Left renal cortex interstitium (tissue), 4 donors: ENCODE results near the gene IRAK2. TPM values are rescaled to one million over a fixed set of nuclear protein-coding genes. Genes with fewer than 3 reads are reported as not detected.

Experiments used
- DNase-seq, 4 donors: peaks; one replicate each; pipeline ENCODE4 v3.0.0-alpha.2; 2013; ENCODE audit warnings: low read depth in 4 of 4, low spot score in 2 of 4, missing footprints in 1 of 4
- polyA plus RNA-seq, 4 donors: library from polyadenylated mRNA; unstranded; fragments of 120-200 nt; gene quantifications; one replicate each; pipeline ENCODE4 v1.2.1, GENCODE V29; 2013; ENCODE audit not compliant: insufficient read length in 4 of 4

Gene IRAK2
- polyA plus RNA-seq, 4 donors = 0.62 to 1.2 (median 0.86) TPM

DNA sequence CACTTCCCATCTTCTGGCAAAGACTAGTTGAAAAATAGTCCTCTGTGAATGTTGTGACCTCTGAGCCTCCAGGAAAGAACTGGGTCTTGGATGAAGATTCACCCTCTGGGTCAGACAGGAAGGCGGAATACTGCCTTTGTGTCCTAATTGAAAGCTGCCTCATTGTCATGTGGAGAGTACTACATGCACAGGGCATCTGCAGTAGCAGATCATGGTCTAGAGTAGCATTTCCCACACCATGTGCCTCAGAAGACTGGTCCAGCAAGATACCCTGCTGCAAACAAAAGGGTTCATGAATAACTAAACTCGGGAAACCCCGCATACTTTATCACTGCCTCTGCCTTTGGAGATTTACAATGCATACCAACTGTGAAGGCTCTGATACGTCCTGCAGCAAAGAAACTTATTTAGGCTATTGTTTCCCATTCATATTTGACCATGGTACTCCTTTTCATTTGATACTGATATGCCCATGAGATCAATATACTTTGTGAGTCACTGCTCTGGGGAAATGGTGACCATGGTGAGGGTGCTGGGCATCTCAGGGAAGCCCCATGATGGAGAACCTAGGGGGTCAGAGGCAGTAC, 22.7 kb downstream of the IRAK2 start:
- no peak for DNase-seq

- no peak for DNase-seq
These were observed 23.2 kb downstream of the IRAK2 start for GRCh38 chr3:10187944-10188343.

GRCh38 chr3:10188804-10189556, 24.3 kb downstream of the IRAK2 start:
- no peak for DNase-seq

DNA sequence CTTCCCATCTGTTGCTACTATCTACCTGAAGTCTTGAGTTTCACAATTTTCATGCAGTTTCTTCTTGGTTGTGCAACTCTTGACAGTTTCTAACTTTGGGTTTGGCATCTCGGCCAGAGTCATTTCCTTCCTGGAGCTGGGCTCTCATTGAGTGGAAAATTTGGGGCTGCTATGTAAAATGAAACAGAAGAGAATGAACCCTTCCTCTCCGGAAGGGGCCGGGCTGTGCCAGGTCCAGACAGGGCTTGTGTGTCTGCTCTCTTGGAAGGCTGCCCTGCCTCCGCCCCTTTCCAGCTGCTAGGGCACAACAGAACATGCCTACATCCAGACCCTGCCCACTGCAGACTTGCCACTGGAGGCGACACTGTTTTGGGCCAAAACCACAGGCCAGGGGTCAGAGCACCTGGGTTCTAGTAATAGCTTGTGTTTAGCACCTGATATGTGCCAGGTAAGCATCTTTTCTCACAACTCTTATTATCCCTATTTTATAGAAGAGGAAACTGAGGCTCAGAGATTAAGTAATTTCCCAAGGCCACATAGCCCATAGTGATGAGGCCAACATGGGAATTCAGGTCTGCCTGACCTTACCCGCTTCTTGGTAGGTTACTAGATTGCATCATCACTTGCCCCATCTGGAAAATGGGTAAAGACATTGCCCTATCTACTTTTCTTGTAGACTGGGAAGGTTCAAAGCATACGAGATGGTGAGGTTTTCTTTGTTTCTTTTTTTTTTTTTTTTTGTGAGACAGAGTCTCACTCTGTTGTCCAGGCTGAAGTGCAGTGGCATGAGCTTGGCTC, 25.0 kb downstream of the IRAK2 start:
- DNase-seq = no peak

DNA sequence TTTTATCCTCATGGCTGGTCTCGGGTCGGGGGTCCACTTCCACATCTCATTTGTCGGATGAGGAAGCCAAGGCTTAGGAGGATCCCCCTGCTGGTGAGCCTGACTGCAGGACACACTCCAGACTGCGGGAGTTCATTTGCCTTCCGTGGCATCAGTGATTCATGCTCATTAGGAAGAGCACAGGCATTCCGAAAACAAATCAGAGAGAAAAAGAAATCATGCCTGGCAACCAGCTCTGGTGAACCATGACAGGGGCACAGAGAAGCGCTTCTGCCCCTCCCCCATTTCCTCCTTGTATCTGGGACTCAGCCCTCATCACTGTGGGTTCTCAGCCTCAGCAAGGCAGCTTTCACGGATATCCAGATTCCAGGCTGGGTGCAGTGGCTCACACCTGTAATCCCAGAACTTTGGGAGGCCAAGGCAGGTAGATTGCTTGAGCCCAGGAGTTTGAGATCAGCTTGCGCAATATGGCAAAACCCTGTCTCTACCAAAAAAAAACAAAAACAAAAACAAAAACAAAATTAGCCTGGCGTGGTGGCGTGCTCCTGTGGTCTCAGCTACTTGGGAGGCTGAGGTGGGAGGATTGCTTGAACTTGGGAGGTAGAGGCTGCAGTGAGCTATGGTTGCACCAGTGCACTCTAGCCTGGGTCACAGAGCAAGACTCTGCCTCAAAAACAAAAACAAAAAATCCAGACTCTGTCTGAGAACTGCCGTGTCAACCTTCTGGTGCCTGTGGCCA, 28.4 kb downstream of the IRAK2 start:
- peak in 1 of 4 donors; percentile 47 for DNase-seq

GRCh38 chr3:10193692-10194327, 29.1 kb downstream of the IRAK2 start:
- no peak for DNase-seq

DNA sequence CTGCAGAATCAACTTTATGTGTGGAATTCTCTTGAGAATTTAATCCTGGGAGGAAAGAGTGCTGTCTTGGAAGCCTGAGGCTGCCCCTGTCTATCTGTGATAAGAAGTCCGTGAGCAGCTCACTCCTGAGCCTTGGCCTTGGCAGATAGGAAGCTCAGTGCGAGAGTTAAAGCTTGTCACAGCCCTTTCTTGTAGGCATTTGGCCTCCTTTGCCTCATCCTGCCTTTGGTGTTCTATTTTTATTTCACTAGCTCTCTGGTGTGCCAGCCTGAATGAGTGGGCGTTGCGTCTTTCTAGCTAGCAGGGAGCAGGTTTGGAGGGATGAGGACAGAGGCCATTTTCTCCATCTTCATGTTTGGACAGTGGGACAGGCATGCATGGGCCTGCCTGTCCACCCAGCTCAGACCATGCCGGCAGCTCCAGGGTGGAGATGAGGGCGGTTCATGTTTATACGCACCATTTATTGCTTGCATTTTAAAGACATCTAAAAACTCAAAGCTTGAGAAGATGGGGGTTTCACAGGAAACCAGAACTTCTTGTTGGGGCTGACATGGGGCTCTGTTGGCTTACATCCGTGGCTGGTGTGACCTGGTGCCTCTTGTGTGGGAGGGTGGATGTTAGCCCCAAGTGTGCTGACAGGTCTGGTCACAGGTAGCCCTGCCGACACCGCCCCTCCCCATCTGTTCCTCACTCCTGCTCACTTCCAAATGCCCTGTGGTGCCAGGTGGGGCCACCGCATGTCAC, 29.8 kb downstream of the IRAK2 start:
- no peak for DNase-seq

DNA sequence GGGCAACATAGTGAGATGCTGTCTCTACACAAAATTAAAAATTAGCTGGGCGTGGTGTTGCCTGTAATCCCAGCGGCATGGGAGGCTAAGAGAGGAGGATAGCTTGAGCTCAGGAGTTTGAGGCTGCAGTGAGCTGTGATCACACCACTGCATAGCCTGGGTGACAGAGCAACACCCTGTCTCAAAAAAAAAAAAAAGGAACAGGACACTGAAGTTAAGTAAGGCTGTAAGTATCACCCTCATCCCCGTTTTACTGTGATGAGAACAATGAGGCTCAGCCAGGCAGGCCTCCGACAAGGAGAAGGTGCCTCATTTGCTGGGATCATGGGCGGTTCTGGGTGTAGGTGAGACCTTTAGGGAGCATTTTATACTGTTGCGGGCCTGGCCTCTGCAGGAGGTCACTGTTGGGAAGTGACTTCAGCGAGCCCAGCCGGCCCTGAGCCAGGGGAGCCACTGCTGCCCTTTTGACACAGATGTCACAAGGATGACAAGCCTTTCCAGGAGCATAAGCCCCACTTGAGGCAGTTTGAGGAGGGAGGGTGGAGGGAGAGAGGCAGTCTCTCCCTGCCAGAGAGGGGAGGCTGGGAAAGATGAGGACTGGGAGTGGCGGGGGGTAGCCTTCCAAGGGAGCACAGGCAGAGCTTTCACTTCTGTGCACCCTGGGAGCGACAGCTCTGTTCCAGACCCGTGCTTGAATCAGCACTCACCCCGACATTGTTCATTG, 30.8 kb downstream of the IRAK2 start:
- no peak for DNase-seq

- DNase-seq = no peak
These were observed 31.8 kb downstream of the IRAK2 start for GRCh38 chr3:10196389-10197052.

DNA sequence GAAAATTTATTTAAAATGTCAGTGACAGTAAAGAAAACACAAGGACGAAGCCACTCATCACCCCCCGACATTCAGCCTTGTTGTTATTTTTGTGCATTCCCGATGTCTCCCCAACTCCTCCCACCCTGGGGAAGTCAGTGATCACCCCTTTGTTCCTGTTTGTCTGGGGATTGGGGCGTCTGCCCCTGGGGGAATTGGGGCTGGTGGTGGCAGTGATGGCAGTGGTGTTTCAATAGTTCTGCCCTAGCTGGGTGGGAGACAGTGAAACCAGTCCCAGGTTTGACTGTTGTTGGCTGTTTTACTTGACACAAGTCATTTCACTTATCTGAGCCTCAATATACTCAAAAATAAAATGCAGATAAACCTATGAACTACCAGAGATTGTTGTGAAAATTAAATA, 33.5 kb downstream of the IRAK2 start:
- DNase-seq = no peak

DNA sequence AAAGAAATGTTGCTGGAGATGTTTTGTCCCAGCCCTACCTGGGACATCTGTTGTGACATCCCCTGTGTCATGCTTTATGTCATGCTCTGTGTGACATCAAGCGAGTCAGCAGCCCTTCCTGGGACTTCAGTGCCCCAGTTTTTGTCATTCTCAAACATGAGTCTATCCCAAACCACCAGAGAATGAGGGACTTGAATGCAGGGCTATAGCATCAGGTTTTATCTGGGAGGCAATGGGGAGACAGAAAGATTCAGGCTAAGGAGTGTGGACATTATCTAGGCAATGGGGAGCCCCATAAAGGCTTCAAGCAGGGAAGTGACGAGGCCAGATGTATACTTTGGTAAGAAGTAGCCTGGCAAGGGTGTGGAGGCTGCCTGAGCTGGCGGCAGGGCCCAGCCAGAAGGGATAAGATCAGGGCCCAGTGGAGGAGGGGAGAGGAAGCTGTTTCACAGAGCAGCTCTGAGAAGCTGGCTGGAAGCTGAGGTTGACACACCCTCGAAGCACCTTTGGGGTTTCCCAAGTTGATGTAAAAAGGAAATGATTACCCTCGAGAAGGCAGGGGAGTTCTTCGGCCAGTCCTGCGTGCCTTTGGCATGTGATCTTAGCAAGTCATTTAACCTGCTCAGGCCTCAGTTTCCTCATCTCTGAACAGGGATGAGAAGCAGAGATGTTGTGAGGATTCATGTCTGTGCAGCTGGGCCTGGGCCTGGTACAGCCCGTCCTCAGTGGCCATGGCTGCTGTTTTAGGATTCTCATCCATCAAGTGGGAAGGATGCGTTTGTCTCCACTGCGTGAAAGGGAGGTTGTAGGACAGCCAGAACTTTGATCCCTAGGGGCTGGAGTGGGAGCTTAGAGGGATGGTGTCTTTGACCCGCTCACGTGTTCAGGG, 34.3 kb downstream of the IRAK2 start:
- no peak for DNase-seq

GRCh38 chr3:10204921-10205320, 40.2 kb downstream of the IRAK2 start:
- DNase-seq = no peak

GRCh38 chr3:10205451-10206165, 40.9 kb downstream of the IRAK2 start:
- DNase-seq = no peak

DNA sequence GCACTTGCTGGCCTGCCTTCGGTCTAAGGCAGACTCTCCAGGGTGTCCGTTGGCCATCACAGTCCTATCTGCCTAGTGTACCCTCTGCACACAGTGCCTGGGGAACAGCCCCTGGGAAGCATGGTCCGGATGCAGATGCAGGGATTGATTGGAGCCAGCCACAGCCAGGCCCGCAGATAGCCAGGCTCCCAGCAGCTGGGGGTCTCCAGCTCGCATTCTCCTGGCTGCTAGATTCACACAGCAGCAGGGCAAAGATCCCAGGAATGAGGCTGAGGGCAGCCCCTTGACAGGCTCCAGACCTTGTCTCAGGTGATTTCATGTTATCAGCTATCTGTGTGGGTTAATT, 41.4 kb downstream of the IRAK2 start:
- no peak for DNase-seq

DNA sequence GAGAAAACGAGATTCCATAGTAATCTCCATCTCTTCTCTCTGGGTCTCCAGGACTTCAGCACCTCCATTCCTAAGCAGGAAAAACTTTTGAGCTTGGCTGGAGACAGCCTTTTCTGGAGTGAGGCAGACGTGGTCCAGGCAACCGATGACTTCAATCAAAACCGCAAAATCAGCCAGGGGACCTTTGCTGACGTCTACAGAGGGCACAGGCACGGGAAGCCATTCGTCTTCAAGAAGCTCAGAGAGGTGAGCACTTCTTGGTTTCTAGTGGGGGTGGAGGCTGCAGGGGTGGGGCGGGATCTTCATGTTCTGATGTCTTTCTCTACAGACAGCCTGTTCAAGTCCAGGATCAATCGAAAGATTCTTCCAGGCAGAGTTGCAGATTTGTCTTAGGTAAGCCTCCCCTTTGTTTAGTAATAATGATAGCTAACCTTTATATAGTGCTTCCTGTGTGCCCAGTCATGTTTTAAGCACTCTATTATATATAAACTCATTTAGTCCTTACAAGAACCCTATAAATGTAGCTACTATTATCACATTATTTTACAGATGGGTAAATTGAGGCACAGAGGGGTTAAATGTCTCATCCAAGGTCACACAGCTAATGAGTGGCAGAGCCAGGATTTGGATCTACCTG, 48.6 kb downstream of the IRAK2 start:
- no peak for DNase-seq

- DNase-seq = no peak
These were observed 51.1 kb downstream of the IRAK2 start for GRCh38 chr3:10215578-10216368.
